ENCODE data around the gene TXNL4A. TPM values are rescaled to one million over a fixed set of nuclear protein-coding genes. Genes with fewer than 3 reads are reported as not detected.
A peak's percentile ranks its signal among the peaks of the same experiment; 100 is the strongest.

Gene TXNL4A
- total RNA-seq, 1 experiment from 2014 or later = 75.9 TPM

DNA sequence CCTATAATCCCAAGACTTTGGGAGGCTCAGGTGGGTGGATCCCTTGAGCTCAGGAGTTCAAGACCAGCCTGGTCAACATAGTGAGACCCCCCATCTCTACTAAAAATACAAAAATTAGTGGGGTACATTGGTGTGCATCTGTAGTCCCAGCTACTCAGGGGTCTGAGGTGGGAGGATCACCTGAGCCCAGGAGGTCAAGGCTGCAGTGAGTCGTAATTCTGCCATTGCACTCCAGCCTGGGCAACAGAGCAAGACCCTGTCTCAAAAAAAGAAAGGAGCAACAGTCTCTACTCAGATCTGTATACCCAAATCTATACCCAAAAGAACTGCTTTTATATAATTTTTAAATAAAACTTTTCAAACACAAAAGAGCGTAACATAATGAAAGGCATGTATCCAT is 29.4 kb downstream of the TXNL4A start:
- TF ChIP-seq, protein P1, sequence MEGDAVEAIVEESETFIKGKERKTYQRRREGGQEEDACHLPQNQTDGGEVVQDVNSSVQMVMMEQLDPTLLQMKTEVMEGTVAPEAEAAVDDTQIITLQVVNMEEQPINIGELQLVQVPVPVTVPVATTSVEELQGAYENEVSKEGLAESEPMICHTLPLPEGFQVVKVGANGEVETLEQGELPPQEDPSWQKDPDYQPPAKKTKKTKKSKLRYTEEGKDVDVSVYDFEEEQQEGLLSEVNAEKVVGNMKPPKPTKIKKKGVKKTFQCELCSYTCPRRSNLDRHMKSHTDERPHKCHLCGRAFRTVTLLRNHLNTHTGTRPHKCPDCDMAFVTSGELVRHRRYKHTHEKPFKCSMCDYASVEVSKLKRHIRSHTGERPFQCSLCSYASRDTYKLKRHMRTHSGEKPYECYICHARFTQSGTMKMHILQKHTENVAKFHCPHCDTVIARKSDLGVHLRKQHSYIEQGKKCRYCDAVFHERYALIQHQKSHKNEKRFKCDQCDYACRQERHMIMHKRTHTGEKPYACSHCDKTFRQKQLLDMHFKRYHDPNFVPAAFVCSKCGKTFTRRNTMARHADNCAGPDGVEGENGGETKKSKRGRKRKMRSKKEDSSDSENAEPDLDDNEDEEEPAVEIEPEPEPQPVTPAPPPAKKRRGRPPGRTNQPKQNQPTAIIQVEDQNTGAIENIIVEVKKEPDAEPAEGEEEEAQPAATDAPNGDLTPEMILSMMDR (IDR thresholded peaks at IDR 0.05; ENCODE audit: unreplicated experiment) = no peak
- CTCF ChIA-PET = no interaction called here
- H3K36me3 Mint-ChIP-seq (ENCODE audit: insufficient read depth, unreplicated experiment) = peaks cover 5% of the 10 kb centered on the region
- H3K4me3 Mint-ChIP-seq (ENCODE audit: low read depth, unreplicated experiment) = no peak overlapping the region
- no peak for DNase-seq
- H3K9me3 Mint-ChIP-seq (ENCODE audit: low read depth, unreplicated experiment) = no peaks in the 10 kb centered on the region
- no TSS peak for BruUV-seq (replicated peaks)
- H3K27ac Mint-ChIP-seq (ENCODE audit: unreplicated experiment) = no peak overlapping the region
- no peaks in the 10 kb centered on the region for H3K27me3 Mint-ChIP-seq (ENCODE audit: unreplicated experiment)
- intact Hi-C loops (cut with micrococcal nuclease; ENCODE audit: unreplicated experiment) = no loop called here
- H3K4me1 Mint-ChIP-seq (ENCODE audit: low read depth, unreplicated experiment) = peaks cover 24% of the 10 kb centered on the region

DNA sequence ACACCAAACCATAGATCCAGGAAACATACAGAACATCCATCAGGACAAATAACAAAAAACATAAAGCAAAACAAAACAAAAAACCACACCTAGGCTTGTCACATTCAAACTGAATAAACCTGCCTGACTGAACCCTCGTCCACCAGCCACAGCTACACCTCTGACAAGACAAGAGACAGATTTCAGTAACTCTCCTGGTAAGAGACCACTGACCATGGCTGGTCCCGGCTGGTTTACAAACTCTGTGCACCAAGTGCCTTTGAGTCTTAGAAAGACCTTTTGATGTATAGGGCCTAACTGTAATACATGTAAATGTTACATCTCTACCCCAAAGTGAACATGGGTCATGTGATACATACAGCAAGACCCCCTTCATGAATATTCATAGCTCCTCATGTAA is 32.1 kb downstream of the TXNL4A start:
- intact Hi-C loops (cut with micrococcal nuclease; ENCODE audit: unreplicated experiment) = no loop called here
- Mint-ChIP-seq H3K36me3 (ENCODE audit: insufficient read depth, unreplicated experiment) (no peaks in the 10 kb centered on the region), H3K4me3 (ENCODE audit: low read depth, unreplicated experiment) (no peak overlapping the region), H3K4me1 (ENCODE audit: low read depth, unreplicated experiment) (peaks cover 6% of the 10 kb centered on the region), H3K27me3 (ENCODE audit: unreplicated experiment) (no peaks in the 10 kb centered on the region), H3K9me3 (ENCODE audit: low read depth, unreplicated experiment) (no peaks in the 10 kb centered on the region), H3K27ac (ENCODE audit: unreplicated experiment) (peak overlapping the region; percentile 15)
- TF ChIP-seq, protein P1 (IDR thresholded peaks at IDR 0.05; ENCODE audit: unreplicated experiment) = no peak
- no peak for DNase-seq
- no TSS peak for BruUV-seq (replicated peaks)
- CTCF ChIA-PET = no interaction called here

DNA sequence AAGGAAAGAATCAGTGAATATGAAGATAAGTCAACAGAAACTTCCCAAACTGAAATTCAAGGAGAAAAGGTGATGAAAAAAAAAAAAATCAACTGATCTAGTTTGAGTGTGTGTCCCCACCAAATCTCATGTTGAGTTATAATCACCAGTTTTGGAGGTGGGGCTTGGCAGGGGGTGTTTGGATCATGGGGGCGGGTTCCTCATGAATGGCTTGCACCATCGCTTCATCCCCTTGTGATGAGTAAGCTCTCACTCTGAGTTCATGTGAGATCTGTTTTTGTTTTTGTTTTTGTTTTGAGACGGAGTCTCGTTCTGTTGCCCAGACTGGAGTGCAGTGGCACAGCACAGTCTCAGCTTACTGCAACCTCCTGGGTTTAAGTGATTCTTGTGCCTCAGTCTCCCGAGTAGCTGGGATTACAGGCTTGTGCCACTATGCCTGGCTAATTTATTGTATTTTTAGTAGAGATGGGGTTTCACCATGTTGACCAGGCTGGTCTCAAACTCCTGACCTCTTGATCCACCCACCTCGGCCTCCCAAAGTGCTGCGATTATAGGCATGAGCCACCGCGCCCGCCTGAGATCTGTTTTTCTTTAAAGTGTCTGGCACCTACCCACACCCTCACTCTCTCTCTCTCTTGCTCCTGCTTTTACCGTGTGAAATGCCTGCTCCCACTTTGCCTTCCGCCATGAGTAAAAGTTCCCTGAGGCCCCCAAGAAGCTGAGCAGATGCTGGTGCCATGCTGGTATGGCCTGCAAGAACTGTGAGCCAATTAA is 32.9 kb downstream of the TXNL4A start:
- CTCF ChIA-PET = no interaction called here

DNA sequence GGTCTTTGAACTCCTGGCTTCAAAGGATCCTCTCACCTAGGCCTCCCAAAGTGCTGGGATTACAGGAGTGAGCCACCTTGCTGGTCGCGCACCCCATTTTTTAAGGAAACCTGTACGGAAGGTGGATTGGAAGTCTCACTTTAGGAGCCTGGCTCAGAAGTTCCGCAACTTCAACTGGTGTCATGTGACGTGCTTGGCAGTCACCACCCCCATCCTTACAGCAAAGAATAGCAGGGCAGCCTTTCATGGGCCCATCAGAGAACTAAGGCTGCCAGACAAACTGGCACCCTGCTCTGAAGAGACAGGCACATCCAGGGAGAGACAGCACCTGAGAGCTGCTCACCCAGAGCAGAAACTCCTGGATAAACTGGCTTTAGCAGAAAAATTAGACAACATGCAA is 33.6 kb downstream of the TXNL4A start:
- intact Hi-C loops (cut with micrococcal nuclease; ENCODE audit: unreplicated experiment) = no loop called here
- no peak for DNase-seq
- TF ChIP-seq, protein P1 (IDR thresholded peaks at IDR 0.05; ENCODE audit: unreplicated experiment) = no peak
- H3K4me3 Mint-ChIP-seq (ENCODE audit: low read depth, unreplicated experiment) = no peak overlapping the region
- BruUV-seq (replicated peaks) = no TSS peak
- H3K27ac Mint-ChIP-seq (ENCODE audit: unreplicated experiment) = no peak overlapping the region
- no peaks in the 10 kb centered on the region for H3K9me3 Mint-ChIP-seq (ENCODE audit: low read depth, unreplicated experiment)
- CTCF ChIA-PET = no interaction called here
- peaks cover 8% of the 10 kb centered on the region for H3K36me3 Mint-ChIP-seq (ENCODE audit: insufficient read depth, unreplicated experiment)
- no peaks in the 10 kb centered on the region for H3K4me1 Mint-ChIP-seq (ENCODE audit: low read depth, unreplicated experiment)
- H3K27me3 Mint-ChIP-seq (ENCODE audit: unreplicated experiment) = no peaks in the 10 kb centered on the region

More for the DNA sequence above, 32.9 kb downstream of the TXNL4A start:
- Mint-ChIP-seq H3K27me3 (ENCODE audit: unreplicated experiment) (no peaks in the 10 kb centered on the region), H3K27ac (ENCODE audit: unreplicated experiment) (peak overlapping the region; percentile 15), H3K9me3 (ENCODE audit: low read depth, unreplicated experiment) (no peaks in the 10 kb centered on the region), H3K4me1 (ENCODE audit: low read depth, unreplicated experiment) (peaks cover 3% of the 10 kb centered on the region), H3K36me3 (ENCODE audit: insufficient read depth, unreplicated experiment) (peaks cover 4% of the 10 kb centered on the region), H3K4me3 (ENCODE audit: low read depth, unreplicated experiment) (no peak overlapping the region)
- intact Hi-C loops (cut with micrococcal nuclease; ENCODE audit: unreplicated experiment) = no loop called here
- no TSS peak for BruUV-seq (replicated peaks)
- no peak for DNase-seq
- TF ChIP-seq, protein P1 (IDR thresholded peaks at IDR 0.05; ENCODE audit: unreplicated experiment) = no peak
